HUES48 (cell line): ENCODE results near the gene S100A3.
"Not testable (repeated sequence)": the region's sequence is repeated elsewhere in the genome, so short reads cannot be mapped to it uniquely, and the experiment has no call there.

Source experiments
- H3K27ac ChIP-seq: one replicate; pipeline ENCODE4 v1.7.0; 2013; ENCODE audit warnings: low read depth, low read length, inconsistent platforms
- H3K27me3 ChIP-seq: 2 replicates; pipeline ENCODE4 v1.6.1; 2013; ENCODE audit warnings: mild to moderate bottlenecking, low read length; ENCODE audit not compliant: control insufficient read depth, insufficient read depth
- H3K36me3 ChIP-seq: 2 replicates; pipeline ENCODE4 v1.6.1; 2013; ENCODE audit warnings: low read length; ENCODE audit not compliant: control insufficient read depth, insufficient read depth
- H3K4me1 ChIP-seq: 2 replicates; pipeline ENCODE4 v1.6.1; 2013; ENCODE audit warnings: mild to moderate bottlenecking, low read length; ENCODE audit not compliant: control insufficient read depth, insufficient read depth
- H3K4me3 ChIP-seq: 2 replicates; pipeline ENCODE4 v1.5.1; 2013; ENCODE audit warnings: mild to moderate bottlenecking, low read depth, low read length
- H3K9ac ChIP-seq: 2 replicates; pipeline ENCODE4 v1.6.1; 2013; ENCODE audit warnings: mild to moderate bottlenecking, low read depth, low read length, moderate library complexity
- H3K9me3 ChIP-seq: 2 replicates; pipeline ENCODE4 v1.6.1; 2013; ENCODE audit warnings: low read length; ENCODE audit not compliant: control insufficient read depth, insufficient read depth

Gene S100A3

GRCh38 chr1:153568367-153569099 lies 19.5 kb upstream of the S100A3 start:
- H3K9me3 ChIP-seq, result no peaks in the 10 kb centered on the region
- H3K4me1 ChIP-seq, result peaks cover 31% of the 10 kb centered on the region
- H3K4me3 ChIP-seq, result peak overlapping the region; percentile 27; the same call in 1 of the 2 replicates
- no peaks in the 10 kb centered on the region for H3K27me3 ChIP-seq
- H3K27ac ChIP-seq, result peak overlapping the region; percentile 59
- no peaks in the 10 kb centered on the region for H3K36me3 ChIP-seq
- peak overlapping the region; percentile 2; the same call in 1 of the 2 replicates for H3K9ac ChIP-seq

- H3K27me3 ChIP-seq, result no peaks in the 10 kb centered on the region
- H3K4me1 ChIP-seq, result peaks cover 31% of the 10 kb centered on the region
- H3K36me3 ChIP-seq, result no peaks in the 10 kb centered on the region
- H3K4me3 ChIP-seq, result peak overlapping the region; percentile 27; the same call in 1 of the 2 replicates
- H3K9me3 ChIP-seq, result no peaks in the 10 kb centered on the region
- peak overlapping the region; percentile 2; the same call in 1 of the 2 replicates for H3K9ac ChIP-seq
- H3K27ac ChIP-seq, result peak overlapping the region; percentile 59
Observed at GRCh38 chr1:153567621-153568366, 18.7 kb upstream of the S100A3 start.

DNA sequence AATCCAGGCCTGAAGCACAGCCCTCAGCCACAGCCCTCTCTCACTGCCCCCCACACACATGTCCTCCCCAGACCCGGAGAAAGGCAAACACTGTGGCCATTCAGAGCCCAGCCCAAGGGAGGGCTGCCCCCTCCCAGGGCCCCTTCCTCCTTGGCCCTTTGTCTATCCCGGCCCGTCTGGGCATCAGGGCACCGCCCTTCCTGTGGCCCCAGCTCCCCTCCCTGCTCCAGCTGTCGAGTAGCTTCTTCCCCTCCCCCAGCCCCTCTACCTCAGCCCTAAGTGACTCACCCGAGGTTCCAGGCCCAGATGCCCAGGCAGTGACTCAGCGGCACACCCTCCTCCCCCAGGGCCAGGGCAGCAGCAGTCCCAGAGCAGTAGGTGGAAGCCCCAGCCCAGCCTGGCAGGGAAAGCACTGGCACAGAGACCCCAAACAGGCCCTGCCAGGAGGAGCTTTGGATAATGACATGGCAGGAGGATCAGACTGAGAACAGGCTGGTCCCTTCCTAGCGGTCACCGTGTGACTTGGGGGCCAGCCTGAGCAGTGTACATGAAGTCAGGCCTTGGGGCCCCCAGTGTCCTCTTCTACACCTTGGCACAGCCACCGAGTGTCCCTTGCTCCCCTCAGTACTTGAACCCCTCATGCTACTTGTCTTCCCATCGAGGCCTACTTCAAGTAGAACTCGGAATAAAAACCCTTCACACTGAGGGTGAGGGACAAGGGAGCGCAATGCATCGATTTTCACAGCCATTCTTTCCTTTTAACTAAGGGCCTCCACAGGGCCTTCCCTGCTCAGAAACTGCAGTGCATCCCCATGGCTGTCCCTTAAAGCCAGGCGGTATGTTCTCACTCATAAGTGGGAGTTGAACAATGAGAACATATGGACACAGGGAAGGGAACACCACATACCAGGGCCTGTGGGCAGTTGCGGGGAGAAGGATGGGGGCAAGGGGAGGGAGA lies 17.6 kb upstream of the S100A3 start:
- Histone ChIP-seq H3K27me3 (no peaks in the 10 kb centered on the region), H3K4me3 (no peak overlapping the region), H3K4me1 (peaks cover 31% of the 10 kb centered on the region), H3K27ac (peak overlapping the region; percentile 71), H3K9me3 (no peaks in the 10 kb centered on the region), H3K36me3 (no peaks in the 10 kb centered on the region), H3K9ac (peak overlapping the region; percentile 11; the same call in 1 of the 2 replicates)

GRCh38 chr1:153565529-153566374 lies 16.7 kb upstream of the S100A3 start, which contains the start of gene S100A2:
S100A2 (minus strand) TSS chr1:153565844; CDS start chr1:153563877, 1,967 bp downstream.
- peak within 1 kb of the TSS; percentile 71 for H3K27ac ChIP-seq
- H3K36me3 ChIP-seq, result no peaks in the 10 kb centered on the region
- H3K4me1 ChIP-seq, result peaks cover 31% of the 10 kb centered on the region
- peak within 1 kb of the TSS; percentile 42; the same call in 1 of the 2 replicates for H3K9ac ChIP-seq
- no peak within 1 kb of the TSS for H3K4me3 ChIP-seq
- no peaks in the 10 kb centered on the region for H3K9me3 ChIP-seq
- no peaks in the 10 kb centered on the region for H3K27me3 ChIP-seq

- H3K36me3 ChIP-seq, result no peaks in the 10 kb centered on the region
- H3K27ac ChIP-seq, result no peak overlapping the region
- H3K27me3 ChIP-seq, result no peaks in the 10 kb centered on the region
- H3K9ac ChIP-seq, result no peak overlapping the region
- H3K4me1 ChIP-seq, result peaks cover 31% of the 10 kb centered on the region
- H3K4me3 ChIP-seq, result no peak overlapping the region
- H3K9me3 ChIP-seq, result no peaks in the 10 kb centered on the region
Observed at GRCh38 chr1:153563991-153564390, 14.9 kb upstream of the S100A3 start.

DNA sequence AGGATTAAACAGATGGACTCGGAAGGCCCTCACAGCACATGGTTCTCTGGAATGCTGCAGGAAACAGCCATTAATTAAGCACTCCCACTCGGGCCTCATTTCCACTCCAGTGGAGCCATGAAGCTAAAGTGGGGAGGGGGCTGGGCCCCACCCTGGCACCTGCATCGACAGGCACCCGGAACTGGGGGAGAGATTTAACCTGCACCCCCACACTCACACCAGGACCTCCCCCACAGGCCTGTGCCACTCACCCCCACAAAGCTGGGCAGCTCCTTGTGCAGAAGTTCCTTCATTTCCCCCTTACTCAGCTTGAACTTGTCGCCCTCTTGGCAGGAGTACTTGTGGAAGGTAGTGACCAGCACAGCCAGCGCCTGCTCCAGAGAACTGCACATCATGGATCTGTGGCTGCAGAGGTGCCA lies 14.4 kb upstream of the S100A3 start:
- Histone ChIP-seq H3K4me3 (no peak overlapping the region), H3K4me1 (peaks cover 31% of the 10 kb centered on the region), H3K9me3 (no peaks in the 10 kb centered on the region), H3K36me3 (no peaks in the 10 kb centered on the region), H3K27me3 (no peaks in the 10 kb centered on the region), H3K27ac (no peak overlapping the region), H3K9ac (no peak overlapping the region)

GRCh38 chr1:153562021-153562420 lies 13.0 kb upstream of the S100A3 start:
- peaks cover 17% of the 10 kb centered on the region for H3K4me1 ChIP-seq
- H3K9me3 ChIP-seq, H3K36me3 ChIP-seq, H3K27ac ChIP-seq, H3K27me3 ChIP-seq, H3K9ac ChIP-seq, H3K4me3 ChIP-seq: not testable (repeated sequence)

- peaks cover 12% of the 10 kb centered on the region for H3K4me1 ChIP-seq
- H3K36me3 ChIP-seq, result no peaks in the 10 kb centered on the region
- no peak overlapping the region for H3K9ac ChIP-seq
Observed at GRCh38 chr1:153561466-153561985, 12.5 kb upstream of the S100A3 start.

GRCh38 chr1:153560771-153561465 lies 11.9 kb upstream of the S100A3 start:
- H3K9ac ChIP-seq, result no peak overlapping the region
- H3K9me3 ChIP-seq, result no peaks in the 10 kb centered on the region
- H3K4me1 ChIP-seq, result peaks cover 7% of the 10 kb centered on the region; the same call in 1 of the 2 replicates
- no peaks in the 10 kb centered on the region for H3K27me3 ChIP-seq
- no peaks in the 10 kb centered on the region for H3K36me3 ChIP-seq
- H3K27ac ChIP-seq, result no peak overlapping the region
- H3K4me3 ChIP-seq, result no peak overlapping the region

More at GRCh38 chr1:153561466-153561985, 12.5 kb upstream of the S100A3 start:
- no peak overlapping the region for H3K27ac ChIP-seq
- H3K27me3 ChIP-seq, result no peaks in the 10 kb centered on the region
- H3K4me3 ChIP-seq, result no peak overlapping the region
- no peaks in the 10 kb centered on the region for H3K9me3 ChIP-seq
